Measurements from ENCODE around the gene BLOC1S6.

BLOC1S6 gene

GRCh38 chr15:45587095-45587862, at the start of gene BLOC1S6:
TSS of gene BLOC1S6 (plus strand) at chr15:45587379. CDS start at chr15:45587444, 65 bp downstream.
- Histone ChIP-seq H3K4me3 (ENCODE audit: low read length) (peak within 1 kb of the TSS; percentile 94), H3K4me2 (ENCODE audit: low read depth, low read length) (peak within 1 kb of the TSS; percentile 92), H3K79me2 (ENCODE audit: low read length) (peaks cover 64% of the 10 kb centered on the region), H3K9ac (ENCODE audit: low read length) (peak within 1 kb of the TSS; percentile 98), H4K20me1 (ENCODE audit: insufficient read depth, low read length) (no peaks in the 10 kb centered on the region), H3K4me1 (ENCODE audit: low read length) (peaks cover 17% of the 10 kb centered on the region), H3K9me3 (replicated peaks; ENCODE audit: insufficient read depth, low read length) (no peaks in the 10 kb centered on the region), H3K27me3 (replicated peaks; ENCODE audit: insufficient read depth, low read length) (no peaks in the 10 kb centered on the region), H2AFZ (ENCODE audit: low read length) (peak within 1 kb of the TSS; percentile 95), H3K9me2 (replicated peaks; ENCODE audit: insufficient read depth, low read length) (no peaks in the 10 kb centered on the region), H3K36me3 (replicated peaks; ENCODE audit: insufficient read depth, low read length) (no peaks in the 10 kb centered on the region), H3K27ac (ENCODE audit: low read length) (peak within 1 kb of the TSS; percentile 94), H3F3A (ENCODE audit: insufficient read depth, low read length) (no peaks in the 10 kb centered on the region)
- peak; percentile 92 for DNase-seq
- TF ChIP-seq EZH2 (optimal IDR thresholded peaks at IDR 0.05; ENCODE audit: low read depth, low read length) (no peak), EZH2phosphoT487 (IDR thresholded peaks at IDR 0.05; ENCODE audit: low read length) (no peak)
- TF ChIP-seq, protein P1, sequence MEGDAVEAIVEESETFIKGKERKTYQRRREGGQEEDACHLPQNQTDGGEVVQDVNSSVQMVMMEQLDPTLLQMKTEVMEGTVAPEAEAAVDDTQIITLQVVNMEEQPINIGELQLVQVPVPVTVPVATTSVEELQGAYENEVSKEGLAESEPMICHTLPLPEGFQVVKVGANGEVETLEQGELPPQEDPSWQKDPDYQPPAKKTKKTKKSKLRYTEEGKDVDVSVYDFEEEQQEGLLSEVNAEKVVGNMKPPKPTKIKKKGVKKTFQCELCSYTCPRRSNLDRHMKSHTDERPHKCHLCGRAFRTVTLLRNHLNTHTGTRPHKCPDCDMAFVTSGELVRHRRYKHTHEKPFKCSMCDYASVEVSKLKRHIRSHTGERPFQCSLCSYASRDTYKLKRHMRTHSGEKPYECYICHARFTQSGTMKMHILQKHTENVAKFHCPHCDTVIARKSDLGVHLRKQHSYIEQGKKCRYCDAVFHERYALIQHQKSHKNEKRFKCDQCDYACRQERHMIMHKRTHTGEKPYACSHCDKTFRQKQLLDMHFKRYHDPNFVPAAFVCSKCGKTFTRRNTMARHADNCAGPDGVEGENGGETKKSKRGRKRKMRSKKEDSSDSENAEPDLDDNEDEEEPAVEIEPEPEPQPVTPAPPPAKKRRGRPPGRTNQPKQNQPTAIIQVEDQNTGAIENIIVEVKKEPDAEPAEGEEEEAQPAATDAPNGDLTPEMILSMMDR (IDR thresholded peaks at IDR 0.05; ENCODE audit: low read length): no peak

GRCh38 chr15:45539680-45540079, 47.5 kb upstream of the BLOC1S6 start:
- H3K4me2 ChIP-seq (ENCODE audit: low read depth, low read length): no peak overlapping the region
- no peaks in the 10 kb centered on the region for H3K36me3 ChIP-seq (replicated peaks; ENCODE audit: insufficient read depth, low read length)
- DNase-seq: no peak
- H3K9me2 ChIP-seq (replicated peaks; ENCODE audit: insufficient read depth, low read length): no peaks in the 10 kb centered on the region
- no peaks in the 10 kb centered on the region for H3K9me3 ChIP-seq (replicated peaks; ENCODE audit: insufficient read depth, low read length)
- no peaks in the 10 kb centered on the region for H4K20me1 ChIP-seq (ENCODE audit: insufficient read depth, low read length)
- no peaks in the 10 kb centered on the region for H3K27me3 ChIP-seq (replicated peaks; ENCODE audit: insufficient read depth, low read length)
- H3K4me1 ChIP-seq (ENCODE audit: low read length): no peaks in the 10 kb centered on the region
- no peaks in the 10 kb centered on the region for H3K79me2 ChIP-seq (ENCODE audit: low read length)
- no peak overlapping the region for H3K4me3 ChIP-seq (ENCODE audit: low read length)
- H3K27ac ChIP-seq (ENCODE audit: low read length): no peak overlapping the region
- TF ChIP-seq EZH2 (optimal IDR thresholded peaks at IDR 0.05; ENCODE audit: low read depth, low read length): no peak
- TF ChIP-seq, protein P1 (IDR thresholded peaks at IDR 0.05; ENCODE audit: low read length): no peak
- TF ChIP-seq EZH2phosphoT487 (IDR thresholded peaks at IDR 0.05; ENCODE audit: low read length): no peak
- no peak overlapping the region for H3K9ac ChIP-seq (ENCODE audit: low read length)
- no peaks in the 10 kb centered on the region for H3F3A ChIP-seq (ENCODE audit: insufficient read depth, low read length)
- H2AFZ ChIP-seq (ENCODE audit: low read length): no peak overlapping the region

GRCh38 chr15:45540531-45540930, 46.6 kb upstream of the BLOC1S6 start:
- H3K4me2 ChIP-seq (ENCODE audit: low read depth, low read length): no peak overlapping the region
- H4K20me1 ChIP-seq (ENCODE audit: insufficient read depth, low read length): no peaks in the 10 kb centered on the region
- H3K36me3 ChIP-seq (replicated peaks; ENCODE audit: insufficient read depth, low read length): no peaks in the 10 kb centered on the region
- H2AFZ ChIP-seq (ENCODE audit: low read length): no peak overlapping the region
- no peak overlapping the region for H3K27ac ChIP-seq (ENCODE audit: low read length)
- no peaks in the 10 kb centered on the region for H3K27me3 ChIP-seq (replicated peaks; ENCODE audit: insufficient read depth, low read length)
- no peak overlapping the region for H3K4me3 ChIP-seq (ENCODE audit: low read length)
- TF ChIP-seq EZH2 (optimal IDR thresholded peaks at IDR 0.05; ENCODE audit: low read depth, low read length) (no peak), EZH2phosphoT487 (IDR thresholded peaks at IDR 0.05; ENCODE audit: low read length) (no peak)
- TF ChIP-seq, protein P1 (IDR thresholded peaks at IDR 0.05; ENCODE audit: low read length): no peak
- no peaks in the 10 kb centered on the region for H3K9me2 ChIP-seq (replicated peaks; ENCODE audit: insufficient read depth, low read length)
- no peaks in the 10 kb centered on the region for H3K9me3 ChIP-seq (replicated peaks; ENCODE audit: insufficient read depth, low read length)
- no peaks in the 10 kb centered on the region for H3K4me1 ChIP-seq (ENCODE audit: low read length)
- no peak for DNase-seq
- H3K9ac ChIP-seq (ENCODE audit: low read length): no peak overlapping the region
- H3K79me2 ChIP-seq (ENCODE audit: low read length): no peaks in the 10 kb centered on the region
- no peaks in the 10 kb centered on the region for H3F3A ChIP-seq (ENCODE audit: insufficient read depth, low read length)

Measured in MM.1S (cell line).